ENCODE measurements around the gene KIAA0232. TPM values are rescaled to one million over a fixed set of nuclear protein-coding genes. Genes with fewer than 3 reads are reported as not detected.

Gene KIAA0232
- total RNA-seq, 4 donors from 2014 or later, result 34.6 to 54.0 (median 47.8) TPM

GRCh38 chr4:6873792-6874461 is 91.4 kb downstream of the KIAA0232 start:
- 57% methylated on average over 2 of the region's 3 CpGs for whole genome bisulfite sequencing
- Histone ChIP-seq H3K27ac (replicated peaks in 1 of 4) (no peak overlapping the region), H3K27me3 (no peaks in the 10 kb centered on the region), H3K4me1 (peaks cover 14 to 39% (median 29%) of the 10 kb centered on the region in 4 donors), H3K36me3 (peaks cover 12 to 86% (median 71%) of the 10 kb centered on the region in 4 donors), H3K4me3 (no peak overlapping the region), H3K9me3 (no peaks in the 10 kb centered on the region)
- intact Hi-C loops (cut with DNase I), result loop anchor here (2.0 to 5.0 kb wide), 2 partner anchors 92 to 153 kb away; partner anchors contain the start of gene KIAA0232
- TF ChIP-seq EP300 (IDR thresholded peaks at IDR 0.05) (no peak), POLR2AphosphoS5 (IDR thresholded peaks at IDR 0.05) (peak in 1 of 2 donors; percentile 41), CTCF (IDR thresholded peaks at IDR 0.05) (peak; percentile 74 to 86 (median 82)), POLR2A (IDR thresholded peaks at IDR 0.05; ENCODE audit: low read depth) (no peak)
- no peak for DNase-seq (ENCODE audit: extremely low spot score)

- TF ChIP-seq EP300 (IDR thresholded peaks at IDR 0.05) (no peak), CTCF (IDR thresholded peaks at IDR 0.05) (no peak), POLR2AphosphoS5 (IDR thresholded peaks at IDR 0.05) (no peak), POLR2A (IDR thresholded peaks at IDR 0.05; ENCODE audit: low read depth) (no peak)
- Histone ChIP-seq H3K27me3 (no peaks in the 10 kb centered on the region), H3K27ac (replicated peaks in 1 of 4) (no peak overlapping the region), H3K4me3 (no peak overlapping the region), H3K36me3 (peaks cover 16 to 88% (median 78%) of the 10 kb centered on the region in 4 donors), H3K4me1 (peaks cover 5 to 31% (median 23%) of the 10 kb centered on the region in 4 donors), H3K9me3 (no peaks in the 10 kb centered on the region)
- WGBS, result 95% methylated on average over 3 of the region's 4 CpGs
- intact Hi-C loops (cut with DNase I), result loop anchor here (5.0 kb wide), 1 partner anchor 93 kb away; the partner anchor contains the start of gene KIAA0232
- no peak for DNase-seq (ENCODE audit: extremely low spot score)
Measured at GRCh38 chr4:6874981-6875380, 92.5 kb downstream of the KIAA0232 start.

GRCh38 chr4:6875431-6875831 is 92.9 kb downstream of the KIAA0232 start:
- Histone ChIP-seq H3K9me3 (no peaks in the 10 kb centered on the region), H3K36me3 (peaks cover 18 to 91% (median 80%) of the 10 kb centered on the region in 4 donors), H3K27me3 (no peaks in the 10 kb centered on the region), H3K4me1 (peaks cover under 1 to 27% (median 20%) of the 10 kb centered on the region in 4 donors), H3K27ac (replicated peaks in 1 of 4) (peak overlapping the region in 1 of 4 donors; percentile 17), H3K4me3 (no peak overlapping the region)
- TF ChIP-seq POLR2A (IDR thresholded peaks at IDR 0.05; ENCODE audit: low read depth) (no peak), EP300 (IDR thresholded peaks at IDR 0.05) (no peak), CTCF (IDR thresholded peaks at IDR 0.05) (no peak), POLR2AphosphoS5 (IDR thresholded peaks at IDR 0.05) (no peak)
- intact Hi-C loops (cut with DNase I), result no loop called here
- WGBS, result 67% methylated on average over 2 of the region's 4 CpGs
- no peak for DNase-seq (ENCODE audit: extremely low spot score)

GRCh38 chr4:6876440-6876839 is 93.9 kb downstream of the KIAA0232 start:
- Histone ChIP-seq H3K27ac (replicated peaks in 1 of 4) (peak overlapping the region in 1 of 4 donors; percentile 17), H3K27me3 (no peaks in the 10 kb centered on the region), H3K4me3 (no peak overlapping the region), H3K9me3 (no peaks in the 10 kb centered on the region), H3K4me1 (peaks cover 0 to 27% (median 18%) of the 10 kb centered on the region in 4 donors), H3K36me3 (peaks cover 28 to 96% (median 89%) of the 10 kb centered on the region in 4 donors)
- TF ChIP-seq POLR2AphosphoS5 (IDR thresholded peaks at IDR 0.05) (no peak), CTCF (IDR thresholded peaks at IDR 0.05) (no peak)
- intact Hi-C loops (cut with DNase I), result no loop called here
- WGBS, result 72% methylated on average over 5 of the region's 5 CpGs
- DNase-seq (ENCODE audit: extremely low spot score), result no peak

Measured in esophagus muscularis mucosa (tissue), 4 donors.